ENCODE measurements around the gene PPP2R5A.
"Not testable (repeated sequence)": the region's sequence is repeated elsewhere in the genome, so short reads cannot be mapped to it uniquely, and the experiment has no call there.

PPP2R5A gene

GRCh38 chr1:212302745-212303383 lies 17.7 kb downstream of the PPP2R5A start:
- no peak for DNase-seq

GRCh38 chr1:212305342-212305741 lies 20.1 kb downstream of the PPP2R5A start:
- no peak for DNase-seq

GRCh38 chr1:212305984-212306452 lies 20.8 kb downstream of the PPP2R5A start:
- DNase-seq: not testable (repeated sequence)

- no peak for DNase-seq
Observed at GRCh38 chr1:212309967-212310366, 24.8 kb downstream of the PPP2R5A start.

- no peak for DNase-seq
Observed at GRCh38 chr1:212310383-212310782, 25.2 kb downstream of the PPP2R5A start.

- DNase-seq: no peak
Observed at GRCh38 chr1:212311836-212312497, 26.8 kb downstream of the PPP2R5A start.

GRCh38 chr1:212313616-212314015 lies 28.4 kb downstream of the PPP2R5A start:
- DNase-seq: no peak

GRCh38 chr1:212315184-212315583 lies 30.0 kb downstream of the PPP2R5A start:
- no peak for DNase-seq

GRCh38 chr1:212315907-212316306 lies 30.7 kb downstream of the PPP2R5A start:
- DNase-seq: no peak

GRCh38 chr1:212317916-212318315 lies 32.7 kb downstream of the PPP2R5A start:
- DNase-seq: no peak

- DNase-seq: not testable (repeated sequence)
Observed at GRCh38 chr1:212321031-212321430, 35.8 kb downstream of the PPP2R5A start.

- DNase-seq: no peak
Observed at GRCh38 chr1:212323066-212323465, 37.9 kb downstream of the PPP2R5A start.

GRCh38 chr1:212326541-212326940 lies 41.3 kb downstream of the PPP2R5A start:
- no peak for DNase-seq

- DNase-seq: no peak
Observed at GRCh38 chr1:212328248-212328647, 43.0 kb downstream of the PPP2R5A start.

- no peak for DNase-seq
Observed at GRCh38 chr1:212329105-212329504, 43.9 kb downstream of the PPP2R5A start.

GRCh38 chr1:212341090-212341489 lies 55.9 kb downstream of the PPP2R5A start:
- DNase-seq: no peak

GRCh38 chr1:212344905-212345304 lies 59.7 kb downstream of the PPP2R5A start:
- no peak for DNase-seq

GRCh38 chr1:212346601-212347000 lies 61.4 kb downstream of the PPP2R5A start:
- DNase-seq: no peak

- no peak for DNase-seq
Observed at GRCh38 chr1:212351588-212352362, 66.6 kb downstream of the PPP2R5A start.

GRCh38 chr1:212353181-212353580 lies 68.0 kb downstream of the PPP2R5A start:
- DNase-seq: no peak

GRCh38 chr1:212354464-212354863 lies 69.3 kb downstream of the PPP2R5A start:
- DNase-seq: no peak

GRCh38 chr1:212355230-212355969 lies 70.2 kb downstream of the PPP2R5A start:
- DNase-seq: no peak
